Chondrocyte (in vitro differentiated cells): ENCODE results near the gene ANKRD6. TPM values are rescaled to one million over a fixed set of nuclear protein-coding genes. Genes with fewer than 3 reads are reported as not detected.

Experiments used
- DNase-seq: peaks from one replicate; pipeline ENCODE4 v3.0.0; 2021; ENCODE audit warnings: mixed read lengths, low spot score
- H3K27ac Mint-ChIP-seq: one replicate; pipeline ENCODE4 v1.8.0; 2021; ENCODE audit warnings: mild to moderate bottlenecking, moderate library complexity, mixed read lengths; ENCODE audit not compliant: unreplicated experiment
- H3K27me3 Mint-ChIP-seq: 2 replicates; pipeline ENCODE4 v1.8.0; 2021; ENCODE audit warnings: low read depth, mixed read lengths
- H3K36me3 Mint-ChIP-seq: 2 replicates; pipeline ENCODE4 v1.8.0; 2021; ENCODE audit warnings: low read depth, mixed read lengths
- H3K4me1 Mint-ChIP-seq: 2 replicates; pipeline ENCODE4 v1.8.0; 2021; ENCODE audit warnings: low read depth, mild to moderate bottlenecking, mixed read lengths
- H3K4me3 Mint-ChIP-seq: one replicate; pipeline ENCODE4 v1.8.0; 2021; ENCODE audit warnings: mild to moderate bottlenecking, moderate library complexity, mixed read lengths; ENCODE audit not compliant: unreplicated experiment
- H3K9me3 Mint-ChIP-seq: 2 replicates; pipeline ENCODE4 v1.8.0; 2021; ENCODE audit warnings: low read depth, mixed read lengths
- total RNA-seq: library from RNA; stranded (reverse); gene quantifications from 3 replicates; pipeline ENCODE4 v1.2.1, GENCODE V29; 2021
- TF ChIP-seq, protein P1 (sequence below): fragments of 200-600 bp; sonication (generic); IDR thresholded peaks from 2 replicates; pipeline ENCODE4 v1.5.0; 2021; ENCODE audit warnings: antibody characterized with exemption, mild to moderate bottlenecking, moderate library complexity

Gene ANKRD6
- total RNA-seq, 1 donor from 2014 or later, result 31.3 TPM

DNA sequence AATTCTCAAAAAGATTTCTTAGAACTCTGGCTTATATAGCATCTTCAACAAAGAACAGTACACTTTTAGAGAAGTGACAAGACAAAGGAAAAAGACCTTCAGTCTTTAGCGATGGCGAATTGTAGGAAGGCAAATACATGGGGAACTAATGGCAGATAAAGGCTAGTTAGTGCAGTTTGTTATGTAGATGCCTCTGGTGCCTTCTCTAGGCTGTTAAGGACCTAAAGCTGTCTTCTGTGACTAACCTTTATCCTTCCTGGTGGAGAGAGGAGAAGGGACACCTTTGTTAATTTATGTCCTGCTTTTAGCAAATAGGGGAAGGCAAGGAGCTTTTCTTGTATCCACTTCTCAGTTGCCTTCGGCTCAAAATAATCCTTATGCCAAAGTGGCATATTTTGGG is 7.2 kb downstream of the ANKRD6 start:
- peaks cover 2% of the 10 kb centered on the region for H3K27me3 Mint-ChIP-seq
- H3K27ac Mint-ChIP-seq, result no peak overlapping the region
- H3K4me3 Mint-ChIP-seq, result no peak overlapping the region
- H3K36me3 Mint-ChIP-seq, result peaks cover 1% of the 10 kb centered on the region
- DNase-seq, result no peak
- TF ChIP-seq, protein P1, sequence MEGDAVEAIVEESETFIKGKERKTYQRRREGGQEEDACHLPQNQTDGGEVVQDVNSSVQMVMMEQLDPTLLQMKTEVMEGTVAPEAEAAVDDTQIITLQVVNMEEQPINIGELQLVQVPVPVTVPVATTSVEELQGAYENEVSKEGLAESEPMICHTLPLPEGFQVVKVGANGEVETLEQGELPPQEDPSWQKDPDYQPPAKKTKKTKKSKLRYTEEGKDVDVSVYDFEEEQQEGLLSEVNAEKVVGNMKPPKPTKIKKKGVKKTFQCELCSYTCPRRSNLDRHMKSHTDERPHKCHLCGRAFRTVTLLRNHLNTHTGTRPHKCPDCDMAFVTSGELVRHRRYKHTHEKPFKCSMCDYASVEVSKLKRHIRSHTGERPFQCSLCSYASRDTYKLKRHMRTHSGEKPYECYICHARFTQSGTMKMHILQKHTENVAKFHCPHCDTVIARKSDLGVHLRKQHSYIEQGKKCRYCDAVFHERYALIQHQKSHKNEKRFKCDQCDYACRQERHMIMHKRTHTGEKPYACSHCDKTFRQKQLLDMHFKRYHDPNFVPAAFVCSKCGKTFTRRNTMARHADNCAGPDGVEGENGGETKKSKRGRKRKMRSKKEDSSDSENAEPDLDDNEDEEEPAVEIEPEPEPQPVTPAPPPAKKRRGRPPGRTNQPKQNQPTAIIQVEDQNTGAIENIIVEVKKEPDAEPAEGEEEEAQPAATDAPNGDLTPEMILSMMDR, result no peak
- no peaks in the 10 kb centered on the region for H3K9me3 Mint-ChIP-seq
- H3K4me1 Mint-ChIP-seq, result peaks cover 13% of the 10 kb centered on the region

DNA sequence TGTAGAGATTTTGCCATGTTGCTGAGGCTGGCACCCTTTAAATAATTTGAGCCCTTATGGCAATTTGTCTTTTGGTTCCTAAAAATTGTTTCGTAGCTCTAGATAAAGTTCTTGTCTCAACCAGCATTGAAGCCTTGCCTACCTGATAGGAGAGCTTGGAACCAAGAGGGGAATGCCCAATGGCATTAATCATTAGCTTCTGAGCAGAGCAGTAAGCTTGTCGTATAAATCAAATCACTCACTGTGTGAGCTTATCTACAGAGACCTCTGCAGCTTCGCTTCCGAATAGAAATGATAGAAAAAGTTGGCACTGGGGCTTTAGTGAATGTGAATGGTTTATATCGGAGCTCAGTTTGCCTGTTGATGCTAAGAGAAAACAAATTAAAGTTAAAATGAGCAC is 10.7 kb downstream of the ANKRD6 start:
- DNase-seq, result no peak

DNA sequence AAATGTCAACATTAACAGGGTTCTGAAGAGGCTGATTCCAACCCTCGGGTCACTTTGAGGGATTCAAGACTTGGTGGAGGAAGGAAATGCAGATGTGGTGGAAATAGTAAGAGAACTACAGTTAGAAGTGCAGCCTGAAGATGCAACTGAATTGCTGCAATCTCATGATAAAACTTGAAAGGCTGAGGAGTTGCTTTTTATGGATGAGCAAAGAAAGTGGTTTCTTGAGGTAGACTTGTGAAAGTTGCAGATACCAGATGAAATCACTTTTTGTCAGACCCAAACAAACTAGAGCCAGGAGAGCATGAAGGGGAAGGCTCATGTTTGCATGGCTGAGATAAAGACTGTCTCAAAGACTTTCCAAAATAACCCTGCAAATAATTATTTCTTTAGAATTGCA is 16.2 kb downstream of the ANKRD6 start:
- Mint-ChIP-seq H3K27me3 (no peaks in the 10 kb centered on the region), H3K4me1 (peaks cover 21% of the 10 kb centered on the region), H3K4me3 (no peak overlapping the region), H3K27ac (no peak overlapping the region), H3K36me3 (no peaks in the 10 kb centered on the region), H3K9me3 (no peaks in the 10 kb centered on the region)
- TF ChIP-seq, protein P1, result no peak
- no peak for DNase-seq

More for the DNA sequence above, 10.7 kb downstream of the ANKRD6 start:
- H3K27ac Mint-ChIP-seq, result no peak overlapping the region
- H3K36me3 Mint-ChIP-seq, result peaks cover 1% of the 10 kb centered on the region
- H3K4me1 Mint-ChIP-seq, result no peaks in the 10 kb centered on the region
- TF ChIP-seq, protein P1, result no peak
- H3K9me3 Mint-ChIP-seq, result no peaks in the 10 kb centered on the region
- H3K4me3 Mint-ChIP-seq, result no peak overlapping the region
- peaks cover 2% of the 10 kb centered on the region for H3K27me3 Mint-ChIP-seq

DNA sequence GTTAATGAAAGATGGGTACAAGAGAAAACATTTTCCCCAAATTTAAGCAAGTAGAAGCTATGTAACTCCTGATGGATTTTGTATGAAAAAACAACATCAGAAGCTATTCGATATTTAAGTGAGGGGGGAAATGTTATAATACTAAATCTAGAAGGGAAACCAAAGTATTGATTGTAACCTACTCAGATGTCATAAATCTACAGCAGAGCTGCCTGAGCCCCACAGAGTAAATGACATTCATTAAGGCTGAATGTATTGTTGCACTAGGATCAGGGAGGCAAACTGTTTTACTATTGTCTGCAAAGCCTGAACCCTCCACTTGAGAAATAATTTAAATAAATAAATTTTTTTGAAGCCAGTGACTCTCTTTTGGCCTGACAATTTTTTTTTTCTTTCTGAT is 19.3 kb downstream of the ANKRD6 start:
- DNase-seq, result no peak
- Mint-ChIP-seq H3K4me1 (peaks cover 23% of the 10 kb centered on the region), H3K27ac (no peak overlapping the region), H3K4me3 (no peak overlapping the region), H3K9me3 (no peaks in the 10 kb centered on the region), H3K36me3 (no peaks in the 10 kb centered on the region), H3K27me3 (no peaks in the 10 kb centered on the region)
- TF ChIP-seq, protein P1, result no peak

DNA sequence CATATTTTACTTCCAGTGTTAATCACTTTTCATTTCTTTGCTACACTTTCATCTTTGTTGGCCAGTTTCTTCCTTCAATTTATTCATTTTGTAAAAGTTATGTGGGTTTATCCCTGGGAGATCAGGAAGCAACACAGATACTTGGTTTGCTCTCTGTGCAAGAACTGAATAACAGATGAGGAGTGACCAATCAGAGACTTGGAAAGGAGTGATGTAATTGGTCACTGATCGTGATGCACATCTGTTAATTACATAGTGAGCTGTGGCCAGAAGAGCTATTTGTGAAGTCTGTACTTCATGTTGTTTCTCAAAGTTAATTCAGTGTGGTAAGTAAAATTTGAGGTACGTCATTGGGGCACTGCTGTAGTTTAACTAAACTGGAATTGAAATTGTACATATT is 21.3 kb downstream of the ANKRD6 start:
- H3K9me3 Mint-ChIP-seq, result no peaks in the 10 kb centered on the region
- TF ChIP-seq, protein P1, result no peak
- peaks cover 23% of the 10 kb centered on the region for H3K4me1 Mint-ChIP-seq
- H3K36me3 Mint-ChIP-seq, result no peaks in the 10 kb centered on the region
- H3K27me3 Mint-ChIP-seq, result no peaks in the 10 kb centered on the region
- H3K4me3 Mint-ChIP-seq, result no peak overlapping the region
- no peak for DNase-seq
- H3K27ac Mint-ChIP-seq, result no peak overlapping the region
